Natural killer cell (primary cell): ENCODE results near the gene MAP4K1. TPM values are rescaled to one million over a fixed set of nuclear protein-coding genes. Genes with fewer than 3 reads are reported as not detected.
"Not testable (repeated sequence)": the region's sequence is repeated elsewhere in the genome, so short reads cannot be mapped to it uniquely, and the experiment has no call there.

Source experiments
- ATAC-seq, 3 donors: fragments of 150-1000 bp in 2 of 3; fragments of 200-7000 bp in 1 of 3; cut with Tn5 transposase; 1 replicate in 1 of 3; 2 replicates in 2 of 3; pipeline ENCODE4 v1.10.0; 2021; ENCODE audit warnings: mild to moderate bottlenecking in 2 of 3, moderate library complexity in 2 of 3
- DNase-seq, 2 donors: peaks; one replicate each; pipeline versions ENCODE4 v3.0.0 to v3.0.0-alpha.2; 2013 to 2021; ENCODE audit warnings: mixed read lengths in 1 of 2
- H3K27ac ChIP-seq: one replicate; pipeline ENCODE4 v1.5.1; 2013; ENCODE audit warnings: mild to moderate bottlenecking, low read length
- H3K27me3 ChIP-seq: one replicate; pipeline ENCODE4 v1.6.1; 2013; ENCODE audit warnings: low read length; ENCODE audit not compliant: control insufficient read depth, insufficient read depth
- H3K36me3 ChIP-seq: one replicate; pipeline ENCODE4 v1.6.1; 2013; ENCODE audit warnings: low read length; ENCODE audit not compliant: control insufficient read depth, insufficient read depth
- H3K4me1 ChIP-seq: one replicate; pipeline ENCODE4 v1.6.1; 2013; ENCODE audit warnings: low read length; ENCODE audit not compliant: control insufficient read depth, insufficient read depth
- H3K4me3 ChIP-seq: one replicate; pipeline ENCODE4 v1.5.1; 2013; ENCODE audit warnings: low read length
- H3K9me3 ChIP-seq: one replicate; pipeline ENCODE4 v1.6.1; 2013; ENCODE audit warnings: low read length; ENCODE audit not compliant: control insufficient read depth, insufficient read depth
- H3K27ac Mint-ChIP-seq, 2 donors: one replicate each; pipeline ENCODE4 v1.8.0; 2022; ENCODE audit warnings: mild to moderate bottlenecking in 2 of 2, mixed read lengths in 2 of 2, moderate library complexity in 1 of 2
- H3K27me3 Mint-ChIP-seq, 2 donors: one replicate each; pipeline ENCODE4 v1.8.0; 2022; ENCODE audit warnings: low read depth in 2 of 2, mixed read lengths in 2 of 2
- H3K36me3 Mint-ChIP-seq: one replicate; pipeline ENCODE4 v1.8.0; 2022; ENCODE audit warnings: mixed read lengths
- H3K4me1 Mint-ChIP-seq, 2 donors: one replicate each; pipeline ENCODE4 v1.8.0; 2022; ENCODE audit warnings: mixed read lengths in 2 of 2
- H3K4me3 Mint-ChIP-seq: one replicate; pipeline ENCODE4 v1.8.0; 2022; ENCODE audit warnings: mild to moderate bottlenecking, moderate library complexity, mixed read lengths
- H3K9me3 Mint-ChIP-seq, 2 donors: one replicate each; pipeline ENCODE4 v1.8.0; 2022; ENCODE audit warnings: mixed read lengths in 2 of 2
- WGBS: methylation state at CpG from one replicate; pipeline ENCODE4 v1.1.7; 2013; ENCODE audit warnings: missing lambda C conversion rate; ENCODE audit not compliant: insufficient coverage; 5-methylcytosine and 5-hydroxymethylcytosine counted together
- intact Hi-C: fragments of 100-400 bp; cut with micrococcal nuclease; formaldehyde crosslinking; loops from one replicate; pipeline ENCODE4 v1.14.2; 2022
- total RNA-seq, 4 donors: library from RNA; stranded (reverse); fragments of 120-200 nt in 1 of 4; gene quantifications; one replicate each; pipeline versions ENCODE4 v1.2.3 to v1.2.4, GENCODE V29; 2013 to 2022
- TF ChIP-seq, protein P1 (sequence below): fragments of 200-600 bp; IDR thresholded peaks from one replicate; pipeline ENCODE4 v1.8.0; 2022; ENCODE audit warnings: antibody characterized with exemption

MAP4K1 gene
- total RNA-seq, 3 donors from 2014 or later (not counting 1 experiment from before 2014, with no cell fraction given) = 162 to 201 (median 163) TPM

DNA sequence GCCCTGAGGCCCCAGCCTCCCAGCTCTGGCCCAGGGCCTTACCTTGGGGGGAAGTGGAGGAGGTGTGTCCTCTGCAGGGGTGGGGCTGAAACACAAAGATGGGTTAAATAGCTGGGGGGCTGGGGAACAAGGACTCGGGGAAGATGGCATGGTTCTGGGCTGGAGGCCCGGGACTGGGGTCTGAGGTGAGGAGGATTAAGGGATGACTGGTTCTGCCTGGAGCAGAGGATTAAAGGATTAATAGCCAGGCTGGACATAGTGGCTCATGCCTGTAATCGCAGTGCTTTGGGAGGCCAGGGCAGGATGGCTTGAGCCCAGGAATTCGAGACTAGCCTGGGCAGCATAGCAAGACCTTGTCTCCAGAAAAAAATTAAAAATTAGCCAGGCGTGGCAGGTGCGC is 11.6 kb downstream of the MAP4K1 start:
- peak in 1 of 3 donors; percentile 17 for ATAC-seq
- Mint-ChIP-seq H3K36me3 (no peaks in the 10 kb centered on the region), H3K27me3 (no peaks in the 10 kb centered on the region), H3K9me3 (no peaks in the 10 kb centered on the region), H3K27ac (no peak overlapping the region), H3K4me3 (no peak overlapping the region), H3K4me1 (peaks cover 0 to 6% of the 10 kb centered on the region in 2 donors)
- no peak overlapping the region for H3K4me3 ChIP-seq
- TF ChIP-seq, protein P1, sequence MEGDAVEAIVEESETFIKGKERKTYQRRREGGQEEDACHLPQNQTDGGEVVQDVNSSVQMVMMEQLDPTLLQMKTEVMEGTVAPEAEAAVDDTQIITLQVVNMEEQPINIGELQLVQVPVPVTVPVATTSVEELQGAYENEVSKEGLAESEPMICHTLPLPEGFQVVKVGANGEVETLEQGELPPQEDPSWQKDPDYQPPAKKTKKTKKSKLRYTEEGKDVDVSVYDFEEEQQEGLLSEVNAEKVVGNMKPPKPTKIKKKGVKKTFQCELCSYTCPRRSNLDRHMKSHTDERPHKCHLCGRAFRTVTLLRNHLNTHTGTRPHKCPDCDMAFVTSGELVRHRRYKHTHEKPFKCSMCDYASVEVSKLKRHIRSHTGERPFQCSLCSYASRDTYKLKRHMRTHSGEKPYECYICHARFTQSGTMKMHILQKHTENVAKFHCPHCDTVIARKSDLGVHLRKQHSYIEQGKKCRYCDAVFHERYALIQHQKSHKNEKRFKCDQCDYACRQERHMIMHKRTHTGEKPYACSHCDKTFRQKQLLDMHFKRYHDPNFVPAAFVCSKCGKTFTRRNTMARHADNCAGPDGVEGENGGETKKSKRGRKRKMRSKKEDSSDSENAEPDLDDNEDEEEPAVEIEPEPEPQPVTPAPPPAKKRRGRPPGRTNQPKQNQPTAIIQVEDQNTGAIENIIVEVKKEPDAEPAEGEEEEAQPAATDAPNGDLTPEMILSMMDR = no peak
- H3K27ac ChIP-seq = no peak overlapping the region
- no peaks in the 10 kb centered on the region for H3K27me3 ChIP-seq
- 98% methylated on average over 6 of the region's 6 CpGs for WGBS
- no peaks in the 10 kb centered on the region for H3K9me3 ChIP-seq
- peaks cover 48% of the 10 kb centered on the region for H3K36me3 ChIP-seq
- DNase-seq = no peak
- intact Hi-C loops = no loop called here
- H3K4me1 ChIP-seq = no peaks in the 10 kb centered on the region

DNA sequence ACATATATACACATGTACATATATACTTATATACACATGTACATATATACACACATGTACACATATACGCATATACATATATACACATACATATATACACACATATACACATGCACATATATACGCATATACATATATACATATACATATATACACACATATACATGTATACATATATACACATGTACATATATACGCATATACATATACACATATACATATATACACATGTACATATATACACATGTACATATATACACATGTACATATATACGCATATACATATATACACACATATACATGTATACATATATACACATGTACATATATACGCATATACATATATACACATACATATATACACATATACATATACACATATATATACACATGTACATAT is 14.9 kb downstream of the MAP4K1 start:
- peaks cover 30% of the 10 kb centered on the region for H3K36me3 ChIP-seq
- H3K9me3 ChIP-seq, H3K27me3 Mint-ChIP-seq, H3K4me3 ChIP-seq, H3K9me3 Mint-ChIP-seq, H3K27me3 ChIP-seq, H3K27ac Mint-ChIP-seq, intact Hi-C loops, H3K36me3 Mint-ChIP-seq, ATAC-seq, DNase-seq, H3K4me3 Mint-ChIP-seq, H3K4me1 ChIP-seq, H3K27ac ChIP-seq: not testable (repeated sequence)
- WGBS = no CpG with 5 or more reads among the region's 5 CpGs
- H3K4me1 Mint-ChIP-seq = peaks cover 0 to 12% of the 10 kb centered on the region in 2 donors

DNA sequence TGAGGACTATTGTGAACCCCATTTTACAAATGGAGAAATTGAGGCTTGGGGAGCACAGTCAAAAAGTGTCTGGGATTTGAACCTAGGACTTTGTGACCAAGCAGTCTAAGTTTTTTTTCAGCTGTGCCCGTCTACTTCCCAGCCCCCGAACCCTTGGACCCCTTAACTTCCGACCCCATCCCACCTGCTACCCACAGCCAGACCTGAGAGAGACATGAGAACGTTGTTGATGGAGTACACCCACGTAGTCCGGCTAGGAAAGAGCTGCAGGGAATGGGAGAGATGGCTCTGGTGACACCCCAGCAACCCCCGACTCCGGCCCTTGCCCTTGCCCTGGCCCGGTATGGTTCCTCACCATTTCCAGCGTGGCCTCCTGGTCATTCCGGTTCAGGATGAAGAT is 18.0 kb downstream of the MAP4K1 start:
- no peak for ATAC-seq
- TF ChIP-seq, protein P1 = no peak
- Histone ChIP-seq H3K36me3 (peaks cover 27% of the 10 kb centered on the region), H3K27ac (no peak overlapping the region), H3K4me1 (no peaks in the 10 kb centered on the region), H3K27me3 (no peaks in the 10 kb centered on the region), H3K9me3 (no peaks in the 10 kb centered on the region), H3K4me3 (no peak overlapping the region)
- Mint-ChIP-seq H3K4me3 (no peak overlapping the region), H3K27me3 (no peaks in the 10 kb centered on the region), H3K9me3 (no peaks in the 10 kb centered on the region), H3K27ac (peak overlapping the region in 1 of 2 donors; percentile 3), H3K36me3 (no peaks in the 10 kb centered on the region), H3K4me1 (peaks cover 0 to 6% of the 10 kb centered on the region in 2 donors)
- DNase-seq = no peak
- intact Hi-C loops = no loop called here
- 97% methylated on average over 11 of the region's 11 CpGs for WGBS

DNA sequence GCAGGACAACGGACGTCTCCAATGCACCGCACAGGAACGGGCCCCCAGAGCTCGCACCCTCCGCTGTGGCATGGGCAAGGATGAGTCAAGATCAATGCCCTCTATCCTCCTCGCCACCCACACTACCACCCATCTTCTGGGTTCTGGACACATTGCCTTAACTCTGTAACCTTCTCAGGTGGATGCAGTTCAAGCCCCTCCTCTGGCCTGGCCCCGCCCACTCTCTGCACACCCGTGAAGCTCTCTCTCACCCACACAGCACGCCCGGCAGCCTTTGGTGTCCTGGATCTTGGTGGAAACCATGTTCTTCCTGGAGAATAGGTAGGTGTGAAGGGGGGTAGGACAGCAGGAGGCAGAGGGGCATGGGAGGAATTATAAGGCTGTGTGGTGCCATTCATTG is 20.7 kb downstream of the MAP4K1 start:
- H3K4me1 ChIP-seq = no peaks in the 10 kb centered on the region
- TF ChIP-seq, protein P1 = no peak
- Mint-ChIP-seq H3K27me3 (no peaks in the 10 kb centered on the region), H3K4me1 (peaks cover 0 to 6% of the 10 kb centered on the region in 2 donors), H3K4me3 (no peak overlapping the region), H3K36me3 (no peaks in the 10 kb centered on the region), H3K9me3 (no peaks in the 10 kb centered on the region), H3K27ac (no peak overlapping the region)
- H3K4me3 ChIP-seq = no peak overlapping the region
- 98% methylated on average over 8 of the region's 11 CpGs for WGBS
- no peaks in the 10 kb centered on the region for H3K9me3 ChIP-seq
- ATAC-seq (no peak), DNase-seq (no peak)
- H3K27ac ChIP-seq = no peak overlapping the region
- intact Hi-C loops = no loop called here
- peaks cover 42% of the 10 kb centered on the region for H3K36me3 ChIP-seq
- no peaks in the 10 kb centered on the region for H3K27me3 ChIP-seq
